ENCODE measurements around the gene TEDC1. TPM values are rescaled to one million over a fixed set of nuclear protein-coding genes. Genes with fewer than 3 reads are reported as not detected.
A peak's percentile ranks its signal among the peaks of the same experiment; 100 is the strongest.

Gene TEDC1
- total RNA-seq, 4 donors from 2014 or later, result 7.1 to 12.8 (median 7.6) TPM

GRCh38 chr14:105464501-105464900 lies 26.5 kb upstream of the TEDC1 start:
- Histone ChIP-seq H3K36me3 (peaks cover 36 to 87% (median 42%) of the 10 kb centered on the region in 3 donors), H3K27ac (no peak overlapping the region), H3K27me3 (no peaks in the 10 kb centered on the region), H3K9me3 (no peaks in the 10 kb centered on the region), H3K4me3 (no peak overlapping the region), H3K4me1 (peaks cover 25 to 47% (median 41%) of the 10 kb centered on the region in 3 donors)
- 91% methylated on average over 15 of the region's 33 CpGs; no CpG with 5 or more reads in 1 of the 2 donors for WGBS, 2 donors
- no peak for TF ChIP-seq POLR2A (IDR thresholded peaks at IDR 0.05)
- TF ChIP-seq, protein P1, sequence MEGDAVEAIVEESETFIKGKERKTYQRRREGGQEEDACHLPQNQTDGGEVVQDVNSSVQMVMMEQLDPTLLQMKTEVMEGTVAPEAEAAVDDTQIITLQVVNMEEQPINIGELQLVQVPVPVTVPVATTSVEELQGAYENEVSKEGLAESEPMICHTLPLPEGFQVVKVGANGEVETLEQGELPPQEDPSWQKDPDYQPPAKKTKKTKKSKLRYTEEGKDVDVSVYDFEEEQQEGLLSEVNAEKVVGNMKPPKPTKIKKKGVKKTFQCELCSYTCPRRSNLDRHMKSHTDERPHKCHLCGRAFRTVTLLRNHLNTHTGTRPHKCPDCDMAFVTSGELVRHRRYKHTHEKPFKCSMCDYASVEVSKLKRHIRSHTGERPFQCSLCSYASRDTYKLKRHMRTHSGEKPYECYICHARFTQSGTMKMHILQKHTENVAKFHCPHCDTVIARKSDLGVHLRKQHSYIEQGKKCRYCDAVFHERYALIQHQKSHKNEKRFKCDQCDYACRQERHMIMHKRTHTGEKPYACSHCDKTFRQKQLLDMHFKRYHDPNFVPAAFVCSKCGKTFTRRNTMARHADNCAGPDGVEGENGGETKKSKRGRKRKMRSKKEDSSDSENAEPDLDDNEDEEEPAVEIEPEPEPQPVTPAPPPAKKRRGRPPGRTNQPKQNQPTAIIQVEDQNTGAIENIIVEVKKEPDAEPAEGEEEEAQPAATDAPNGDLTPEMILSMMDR (IDR thresholded peaks at IDR 0.05), result no peak
- intact Hi-C loops (cut with DNase I), result no loop called here
- DNase-seq, result no peak

DNA sequence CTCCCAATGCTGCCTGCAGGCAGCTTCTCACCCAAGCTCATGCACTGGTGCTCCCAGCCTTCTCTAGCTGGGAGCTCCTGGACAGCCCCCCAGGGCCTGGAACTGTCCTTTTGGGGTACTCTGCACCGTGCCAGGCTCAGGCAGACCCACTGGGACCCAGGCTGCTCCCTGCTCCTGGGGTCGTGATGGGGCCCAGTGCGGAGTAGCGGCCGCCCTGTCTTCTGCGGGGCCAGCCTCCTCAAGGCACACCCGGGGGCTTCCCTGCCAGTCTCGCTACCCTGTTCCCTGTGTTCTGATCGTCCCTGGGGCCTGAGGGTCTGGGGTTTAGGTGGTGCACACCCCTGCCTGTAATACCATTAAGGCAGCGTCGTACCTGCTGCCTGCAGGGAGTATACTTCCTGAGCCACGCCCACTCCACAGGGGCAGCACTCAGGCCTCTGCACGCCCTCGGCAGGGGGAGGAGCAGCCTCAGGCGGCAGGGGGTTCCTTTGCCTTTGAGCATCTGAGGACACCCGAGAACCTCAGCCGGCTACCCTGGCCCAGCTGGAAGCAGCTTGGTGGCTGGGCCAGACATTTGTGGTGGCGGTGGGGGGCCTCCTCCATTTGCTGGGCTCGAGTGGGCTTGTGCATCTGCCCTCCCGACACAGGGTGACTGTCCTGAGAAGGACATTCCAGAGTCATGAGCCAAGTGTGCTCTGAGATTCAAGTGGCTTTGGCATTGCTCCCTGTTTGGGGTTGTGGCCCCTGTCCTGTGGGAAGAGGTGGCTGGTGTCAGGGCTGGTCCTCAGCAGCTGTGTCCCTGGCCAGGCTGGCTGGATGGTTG lies 25.6 kb upstream of the TEDC1 start:
- Histone ChIP-seq H3K27me3 (no peaks in the 10 kb centered on the region), H3K4me3 (no peak overlapping the region), H3K9me3 (no peaks in the 10 kb centered on the region), H3K27ac (peak overlapping the region in 1 of 4 donors; percentile 9), H3K4me1 (peaks cover 25 to 57% (median 49%) of the 10 kb centered on the region in 3 donors), H3K36me3 (peaks cover 33 to 91% (median 40%) of the 10 kb centered on the region in 3 donors)
- WGBS, 2 donors, result 51 to 91% methylated on average over 3 to 5 of the region's 20 CpGs
- TF ChIP-seq, protein P1 (IDR thresholded peaks at IDR 0.05), result no peak
- no peak for TF ChIP-seq POLR2A (IDR thresholded peaks at IDR 0.05)
- intact Hi-C loops (cut with DNase I), result no loop called here
- DNase-seq, result no peak

DNA sequence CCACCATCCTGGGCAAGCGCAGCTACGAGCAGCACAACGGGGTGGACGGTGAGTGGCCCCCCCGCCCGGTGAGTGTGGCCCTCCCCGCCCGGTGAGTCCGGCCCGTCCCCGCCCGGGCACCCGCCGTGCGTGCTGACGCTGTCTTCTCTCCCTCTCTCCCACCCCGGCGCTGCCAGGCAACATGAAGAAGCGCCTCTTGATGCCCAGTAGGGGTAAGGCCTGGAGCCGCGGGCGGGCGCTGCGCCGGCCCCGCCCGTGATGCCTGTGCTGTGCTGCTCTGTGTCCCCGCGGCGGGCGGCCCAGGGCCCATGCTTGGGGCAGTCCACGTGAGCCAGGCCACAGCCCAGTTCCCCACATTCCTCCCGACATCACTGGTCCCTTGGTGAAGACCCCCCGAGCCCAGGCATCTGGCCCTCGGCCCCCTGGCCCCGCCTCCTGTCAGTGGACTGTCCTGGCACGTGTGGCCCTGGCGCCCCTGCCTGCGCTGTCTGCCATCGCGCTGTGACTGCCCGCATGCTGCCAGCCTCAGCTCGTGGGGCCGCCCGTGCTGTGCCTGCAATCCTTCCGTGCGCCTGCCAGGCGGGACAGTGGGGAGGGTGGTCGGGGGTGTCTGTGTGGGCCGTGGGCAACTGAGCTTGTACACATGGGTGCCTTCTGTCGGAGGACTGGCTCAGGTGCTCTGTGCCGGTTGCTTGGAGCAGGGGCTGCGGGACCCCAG lies 24.4 kb upstream of the TEDC1 start:
- no peaks in the 10 kb centered on the region for H3K9me3 ChIP-seq
- H3K27ac ChIP-seq, result peak overlapping the region; percentile 49 to 72 (median 63)
- 80 to 92% methylated on average over 2 to 7 of the region's 53 CpGs for WGBS, 2 donors
- no peaks in the 10 kb centered on the region for H3K27me3 ChIP-seq
- no peak overlapping the region for H3K4me3 ChIP-seq
- intact Hi-C loops (cut with DNase I), result no loop called here
- peaks cover 25 to 88% (median 30%) of the 10 kb centered on the region in 3 donors for H3K36me3 ChIP-seq
- DNase-seq, result no peak
- TF ChIP-seq, protein P1 (IDR thresholded peaks at IDR 0.05), result no peak
- TF ChIP-seq POLR2A (IDR thresholded peaks at IDR 0.05), result no peak
- peaks cover 25 to 69% (median 50%) of the 10 kb centered on the region in 3 donors for H3K4me1 ChIP-seq

GRCh38 chr14:105467249-105467941 lies 23.7 kb upstream of the TEDC1 start:
- DNase-seq, result no peak
- TF ChIP-seq POLR2A (IDR thresholded peaks at IDR 0.05), result no peak
- TF ChIP-seq, protein P1 (IDR thresholded peaks at IDR 0.05), result no peak
- peak overlapping the region; percentile 49 to 72 (median 63) for H3K27ac ChIP-seq
- intact Hi-C loops (cut with DNase I), result no loop called here
- H3K4me3 ChIP-seq, result no peak overlapping the region
- no peaks in the 10 kb centered on the region for H3K27me3 ChIP-seq
- WGBS, 2 donors, result 55 to 57% methylated on average over 4 to 5 of the region's 20 CpGs
- peaks cover 25 to 81% (median 28%) of the 10 kb centered on the region in 3 donors for H3K36me3 ChIP-seq
- no peaks in the 10 kb centered on the region for H3K9me3 ChIP-seq
- H3K4me1 ChIP-seq, result peaks cover 29 to 76% (median 56%) of the 10 kb centered on the region in 3 donors
